H9 (cell line): ENCODE data around the gene ZNF613. TPM values are rescaled to one million over a fixed set of nuclear protein-coding genes. Genes with fewer than 3 reads are reported as not detected.

ENCODE experiments used
- DNase-seq: peaks from one replicate; pipeline ENCODE4 v3.0.0-alpha.2; 2017
- H2AFZ ChIP-seq: one replicate; pipeline ENCODE4 v1.6.1; 2013; ENCODE audit warnings: mild to moderate bottlenecking, low read length, control low read depth, moderate library complexity
- H2AK5ac ChIP-seq: 2 replicates; pipeline ENCODE4 v1.6.1; 2013; ENCODE audit warnings: low read length, control low read depth, mixed read lengths; ENCODE audit not compliant: insufficient read length
- H2BK120ac ChIP-seq: one replicate; pipeline ENCODE4 v1.6.1; 2013; ENCODE audit warnings: low read depth, mild to moderate bottlenecking, low read length, control low read depth, inconsistent platforms; ENCODE audit not compliant: poor library complexity, severe bottlenecking
- H2BK12ac ChIP-seq: 2 replicates; pipeline ENCODE4 v1.6.1; 2013; ENCODE audit warnings: low read length, control low read depth, mixed read lengths, low read depth; ENCODE audit not compliant: insufficient read length
- H2BK15ac ChIP-seq: 2 replicates; pipeline ENCODE4 v1.6.1; 2013; ENCODE audit warnings: low read depth, low read length, control low read depth
- H2BK20ac ChIP-seq: one replicate; pipeline ENCODE4 v1.6.1; 2013; ENCODE audit warnings: low read depth, mild to moderate bottlenecking, low read length, control low read depth, inconsistent platforms; ENCODE audit not compliant: poor library complexity, severe bottlenecking
- H2BK5ac ChIP-seq: 2 replicates; pipeline ENCODE4 v1.6.1; 2013; ENCODE audit warnings: low read length, control low read depth, mixed read lengths; ENCODE audit not compliant: insufficient read length
- H3K14ac ChIP-seq: 2 replicates; pipeline ENCODE4 v1.6.1; 2013; ENCODE audit warnings: low read length, control low read depth; ENCODE audit not compliant: insufficient read depth
- H3K18ac ChIP-seq: 2 replicates; pipeline ENCODE4 v1.6.1; 2013; ENCODE audit warnings: low read depth, mild to moderate bottlenecking, mixed read lengths, low read length, control low read depth; ENCODE audit not compliant: insufficient read length
- H3K23ac ChIP-seq: 2 replicates; pipeline ENCODE4 v1.6.1; 2013; ENCODE audit warnings: low read length, control low read depth, mixed read lengths, low read depth; ENCODE audit not compliant: insufficient read length
- H3K23me2 ChIP-seq: 2 replicates; pipeline ENCODE4 v1.6.1; 2013; ENCODE audit warnings: low read depth, mild to moderate bottlenecking, mixed read lengths, low read length, control low read depth; ENCODE audit not compliant: insufficient read length, poor library complexity, severe bottlenecking
- H3K27ac ChIP-seq: 2 replicates; pipeline ENCODE4 v1.5.1; 2013; ENCODE audit warnings: low read length, control low read depth, mixed read lengths, low read depth; ENCODE audit not compliant: insufficient read length
- H3K27me3 ChIP-seq: 2 replicates; pipeline ENCODE4 v1.6.1; 2013; ENCODE audit warnings: low read length, control low read depth, inconsistent platforms; ENCODE audit not compliant: insufficient read depth
- H3K4ac ChIP-seq: 2 replicates; pipeline ENCODE4 v1.6.1; 2013; ENCODE audit warnings: low read depth, mild to moderate bottlenecking, control low read depth, inconsistent platforms, low read length, moderate library complexity
- H3K4me1 ChIP-seq: 2 replicates; pipeline ENCODE4 v1.6.1; 2013; ENCODE audit warnings: low read length, control low read depth, inconsistent platforms; ENCODE audit not compliant: insufficient read depth
- H3K4me2 ChIP-seq: 2 replicates; pipeline ENCODE4 v1.6.1; 2013; ENCODE audit warnings: low read length, control low read depth, mixed read lengths; ENCODE audit not compliant: insufficient read length, insufficient read depth
- H3K56ac ChIP-seq: 2 replicates; pipeline ENCODE4 v1.6.1; 2013; ENCODE audit warnings: low read depth, mild to moderate bottlenecking, mixed read lengths, low read length, control low read depth; ENCODE audit not compliant: insufficient read length
- H3K79me1 ChIP-seq: 2 replicates; pipeline ENCODE4 v1.6.1; 2013; ENCODE audit warnings: low read depth, mild to moderate bottlenecking, moderate library complexity, low read length, control low read depth, inconsistent platforms; ENCODE audit not compliant: insufficient read depth, poor library complexity, severe bottlenecking
- H3K79me2 ChIP-seq: 2 replicates; pipeline ENCODE4 v1.6.1; 2013; ENCODE audit warnings: low read length, control low read depth, inconsistent platforms; ENCODE audit not compliant: insufficient read depth
- H3K9ac ChIP-seq: 2 replicates; pipeline ENCODE4 v1.6.1; 2013; ENCODE audit warnings: low read length, control low read depth, mixed read lengths; ENCODE audit not compliant: insufficient read length; ENCODE audit errors: extremely low read depth
- H3K9me3 ChIP-seq: one replicate; pipeline ENCODE4 v1.6.1; 2013; ENCODE audit warnings: low read depth, low read length, inconsistent platforms; ENCODE audit not compliant: control insufficient read depth
- H3T11ph ChIP-seq: one replicate; pipeline ENCODE4 v1.6.1; 2013; ENCODE audit warnings: mild to moderate bottlenecking, low read length, control low read depth, inconsistent platforms
- H4K20me1 ChIP-seq: one replicate; pipeline ENCODE4 v1.6.1; 2013; ENCODE audit not compliant: control insufficient read depth, insufficient read length, insufficient read depth
- H4K5ac ChIP-seq: 2 replicates; pipeline ENCODE4 v1.6.1; 2013; ENCODE audit warnings: low read depth, mild to moderate bottlenecking, mixed read lengths, low read length, control low read depth; ENCODE audit not compliant: insufficient read length
- H4K8ac ChIP-seq: replicated peaks from 2 replicates; pipeline ENCODE4 v1.6.1; 2013; ENCODE audit warnings: low read length, control low read depth, mixed read lengths, low read depth; ENCODE audit not compliant: insufficient read length
- H4K91ac ChIP-seq: 2 replicates; pipeline ENCODE4 v1.6.1; 2013; ENCODE audit warnings: low read depth, mild to moderate bottlenecking, moderate library complexity, mixed read lengths, low read length, control low read depth; ENCODE audit not compliant: insufficient read length
- H3K27ac Mint-ChIP-seq, 3 experiments: 2 replicates in 2 of 3; 3 replicates in 1 of 3; pipeline ENCODE4 v1.8.0; 2020 to 2021; ENCODE audit warnings: mixed read lengths in 3 of 3, mild to moderate bottlenecking in 1 of 3, moderate library complexity in 1 of 3
- H3K27me3 Mint-ChIP-seq: 2 replicates; pipeline ENCODE4 v1.8.0; 2021; ENCODE audit warnings: low read depth, mild to moderate bottlenecking, moderate library complexity, mixed read lengths
- H3K36me3 Mint-ChIP-seq, 3 experiments: 2 replicates in 2 of 3; 3 replicates in 1 of 3; pipeline ENCODE4 v1.8.0; 2020 to 2021; ENCODE audit warnings: low read depth in 3 of 3, mixed read lengths in 3 of 3; ENCODE audit not compliant: insufficient read depth in 1 of 3
- H3K4me1 Mint-ChIP-seq, 2 experiments: 2 replicates each; pipeline ENCODE4 v1.8.0; 2020; ENCODE audit warnings: mixed read lengths in 2 of 2
- H3K4me3 Mint-ChIP-seq, 2 experiments: 2 replicates in 1 of 2; 3 replicates in 1 of 2; pipeline ENCODE4 v1.8.0; 2020 to 2021; ENCODE audit warnings: mild to moderate bottlenecking in 2 of 2, mixed read lengths in 2 of 2, moderate library complexity in 1 of 2
- H3K9me3 Mint-ChIP-seq, 2 experiments: 2 replicates in 1 of 2; 3 replicates in 1 of 2; pipeline ENCODE4 v1.8.0; 2020; ENCODE audit warnings: mild to moderate bottlenecking in 2 of 2, mixed read lengths in 2 of 2, moderate library complexity in 1 of 2
- CTCF ChIP-seq: fragments of 200-600 bp; sonication (generic); conservative IDR thresholded peaks from 3 replicates; pipeline ENCODE4 v1.8.0; 2021; ENCODE audit warnings: antibody characterized with exemption, mild to moderate bottlenecking
- WGBS: extraction: QIAGEN DNeasy Blood & Tissue Kit; methylation state at CpG from one replicate; pipeline ENCODE4 v1.1.7; 2013; ENCODE audit warnings: missing lambda C conversion rate, low lambda C conversion rate, mixed read lengths; ENCODE audit not compliant: insufficient read length; ENCODE audit errors: extremely low coverage; 5-methylcytosine and 5-hydroxymethylcytosine counted together
- total RNA-seq: library from RNA; stranded (reverse); gene quantifications from 2 replicates; pipeline ENCODE4 v1.2.1, GENCODE V29; 2021

The ZNF613 gene
- total RNA-seq, 1 experiment from 2014 or later: 20.6 TPM

- Mint-ChIP-seq H3K27me3 (peaks cover 14% of the 10 kb centered on the region), H3K9me3 (peaks cover 54 to 71% of the 10 kb centered on the region in 2 experiments), H3K4me1 (peaks cover 10 to 14% of the 10 kb centered on the region in 2 experiments), H3K4me3 (peak overlapping the region; percentile 100), H3K36me3 (peaks cover 50 to 74% (median 72%) of the 10 kb centered on the region in 3 experiments), H3K27ac (peak overlapping the region; percentile 55 to 100 (median 100); a peak in 6 of 7 replicates)
- Histone ChIP-seq H3K56ac (peak overlapping the region; percentile 95), H2AK5ac (no peak overlapping the region), H3K79me2 (peaks cover 8% of the 10 kb centered on the region), H3K9ac (no peak overlapping the region), H2AFZ (no peak overlapping the region), H3K4me2 (peak overlapping the region; percentile 80), H3K27me3 (no peaks in the 10 kb centered on the region), H3K79me1 (peaks cover 6% of the 10 kb centered on the region), H3K9me3 (peaks cover 36% of the 10 kb centered on the region), H4K5ac (no peak overlapping the region), H3K4me1 (peaks cover 3% of the 10 kb centered on the region; the same call in 1 of the 2 replicates), H2BK5ac (no peak overlapping the region), H2BK120ac (no peak overlapping the region), H2BK15ac (no peak overlapping the region), H4K91ac (no peak overlapping the region), H3K4ac (no peak overlapping the region), H3K14ac (no peak overlapping the region), H2BK20ac (no peak overlapping the region), H3K27ac (peak overlapping the region; percentile 94), H3K23me2 (no peaks in the 10 kb centered on the region), H2BK12ac (no peak overlapping the region), H3K18ac (no peak overlapping the region), H3T11ph (no peak overlapping the region), H3K23ac (no peak overlapping the region), H4K8ac (no peak overlapping the region), H4K20me1 (no peaks in the 10 kb centered on the region)
- no peak for TF ChIP-seq CTCF
- WGBS: no CpG with 5 or more reads among the region's 11 CpGs
- DNase-seq: no peak
Observed at GRCh38 chr19:51926426-51926783, 867 bp upstream of the ZNF613 start.
